HEK293T (cell line): ENCODE data around the gene S100P.

Experiments
- CTCF ChIA-PET: fragments of 350-600 bp; formaldehyde crosslinking; extraction: SDS; loops from one replicate; lab custom pipeline; 2021; ENCODE audit warnings: antibody characterized with exemption, inconsistent platforms; lab: Yijun Ruan, JAX
- POLR2A ChIA-PET: fragments of 350-600 bp; formaldehyde crosslinking; extraction: SDS; loops from one replicate; lab custom pipeline; 2020; ENCODE audit warnings: antibody characterized with exemption, inconsistent platforms; lab: Yijun Ruan, JAX
- DNase-seq: peaks from one replicate; pipeline ENCODE4 v3.0.0; 2012; ENCODE audit warnings: mixed read lengths; ENCODE audit errors: extremely low spot score
- ARNT ChIP-seq: fragments of 450-650 bp; IDR thresholded peaks from 2 replicates; pipeline ENCODE4 v1.6.1; 2017; ENCODE audit warnings: mild to moderate bottlenecking
- BHLHE40 ChIP-seq: fragments of 450-650 bp; IDR thresholded peaks from 2 replicates; pipeline ENCODE4 v1.6.1; 2016; ENCODE audit warnings: mild to moderate bottlenecking, moderate library complexity, borderline replicate concordance
- CTBP1 ChIP-seq: fragments of 450-650 bp; IDR thresholded peaks from 2 replicates; pipeline ENCODE4 v1.6.1; 2016; ENCODE audit warnings: borderline replicate concordance
- ELF4 ChIP-seq: fragments of 450-650 bp; IDR thresholded peaks from 2 replicates; pipeline ENCODE4 v1.6.1; 2017; ENCODE audit warnings: antibody characterized with exemption
- FOXA1 ChIP-seq: fragments of 450-650 bp; IDR thresholded peaks from 2 replicates; pipeline ENCODE4 v1.6.1; 2016; ENCODE audit warnings: mild to moderate bottlenecking
- FOXK2 ChIP-seq: fragments of 450-650 bp; IDR thresholded peaks from 2 replicates; pipeline ENCODE4 v1.6.1; 2016; ENCODE audit warnings: mild to moderate bottlenecking
- FOXM1 ChIP-seq: fragments of 450-650 bp; IDR thresholded peaks from 2 replicates; pipeline ENCODE4 v1.6.1; 2017; ENCODE audit warnings: mild to moderate bottlenecking, borderline replicate concordance
- HDGF ChIP-seq: fragments of 450-650 bp; IDR thresholded peaks from 2 replicates; pipeline ENCODE4 v1.6.1; 2017; ENCODE audit warnings: antibody characterized with exemption, borderline replicate concordance
- L3MBTL2 ChIP-seq: fragments of 450-650 bp; conservative IDR thresholded peaks from 2 replicates; pipeline ENCODE4 v1.6.1; 2016; ENCODE audit warnings: mild to moderate bottlenecking
- LEF1 ChIP-seq: fragments of 450-650 bp; IDR thresholded peaks from 2 replicates; pipeline ENCODE4 v1.6.1; 2017; ENCODE audit warnings: mild to moderate bottlenecking, borderline replicate concordance
- NFRKB ChIP-seq: fragments of 450-650 bp; IDR thresholded peaks from 2 replicates; pipeline ENCODE4 v1.6.1; 2016; ENCODE audit warnings: mild to moderate bottlenecking, moderate library complexity
- SP1 ChIP-seq: fragments of 450-650 bp; IDR thresholded peaks from 2 replicates; pipeline ENCODE4 v1.6.1; 2017
- SUZ12 ChIP-seq: fragments of 450-650 bp; IDR thresholded peaks from 2 replicates; pipeline ENCODE4 v1.6.1; 2016; ENCODE audit warnings: mild to moderate bottlenecking
- TARDBP ChIP-seq: fragments of 450-650 bp; IDR thresholded peaks from 2 replicates; pipeline ENCODE4 v1.6.1; 2016
- ZNF384 ChIP-seq: fragments of 450-650 bp; IDR thresholded peaks from 2 replicates; pipeline ENCODE4 v1.6.1; 2016
- TF ChIP-seq, protein P1 (sequence below): fragments of 450-650 bp; IDR thresholded peaks from 2 replicates; pipeline ENCODE4 v1.6.1; 2016

Gene S100P

DNA sequence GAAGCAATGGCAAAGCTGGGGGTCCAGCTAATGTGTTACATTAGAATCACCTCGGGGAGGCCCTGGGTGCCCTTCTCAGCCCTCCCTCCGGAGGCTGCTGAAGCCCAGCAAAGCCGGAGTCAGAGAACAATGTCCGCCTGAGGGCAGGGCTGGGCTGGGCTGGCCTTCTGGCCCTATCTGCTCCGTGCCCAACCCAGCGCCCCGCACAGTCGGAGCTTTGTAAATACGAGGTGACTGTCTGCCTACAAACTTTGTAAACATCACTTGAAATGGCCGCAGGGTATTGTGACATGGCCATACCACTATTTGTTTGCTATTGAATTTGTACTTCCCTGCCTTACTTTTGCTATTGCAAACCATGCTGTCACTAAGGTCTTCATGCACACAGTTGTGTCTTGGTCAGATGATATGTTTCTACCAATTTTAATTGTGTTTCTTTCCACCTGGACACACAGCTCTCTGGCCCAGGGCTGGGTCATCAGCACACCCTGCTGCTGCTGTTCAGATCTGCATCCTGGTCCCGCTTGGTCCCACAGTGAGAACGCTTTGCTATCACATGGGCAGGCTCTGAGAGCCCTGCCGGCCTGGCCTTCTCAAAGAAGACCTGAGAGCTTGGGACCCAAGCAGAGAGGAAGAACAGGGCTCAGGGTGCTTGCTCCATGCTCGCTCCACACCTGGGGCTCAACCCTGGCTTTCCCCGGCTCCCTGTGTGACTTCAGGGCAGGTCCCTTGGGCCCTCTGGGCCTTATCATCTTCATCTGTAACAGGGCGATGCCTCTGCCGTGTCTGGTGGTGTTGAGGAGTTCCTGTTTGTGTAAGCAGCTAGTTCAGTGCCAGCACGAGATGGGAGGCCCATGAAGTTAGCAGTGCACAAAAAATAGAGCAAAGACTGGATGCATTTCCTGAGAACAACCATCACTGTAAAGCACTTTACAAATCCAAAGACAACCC, 2.3 kb downstream of the S100P start:
- ChIA-PET CTCF (interaction anchor here (0.9 kb wide), 1 partner anchor 21 kb away, joined by 3 read pairs; no protein-coding TSS in a partner anchor), POLR2A (interaction anchor here (1.2 to 4.8 kb wide), 5 partner anchors 12 to 55 kb away, joined by 4 to 21 read pairs (median 7); partner anchors contain the start of genes BLOC1S4, MRFAP1 and MRFAP1L1)
- no peak for DNase-seq
- TF ChIP-seq LEF1 (no peak), FOXM1 (no peak), FOXK2 (no peak), HDGF (no peak), CTBP1 (no peak), TARDBP (no peak), ZNF384 (no peak), L3MBTL2 (no peak), NFRKB (no peak), SUZ12 (no peak), ARNT (no peak), FOXA1 (no peak), SP1 (no peak), ELF4 (no peak), BHLHE40 (no peak)
- TF ChIP-seq, protein P1, sequence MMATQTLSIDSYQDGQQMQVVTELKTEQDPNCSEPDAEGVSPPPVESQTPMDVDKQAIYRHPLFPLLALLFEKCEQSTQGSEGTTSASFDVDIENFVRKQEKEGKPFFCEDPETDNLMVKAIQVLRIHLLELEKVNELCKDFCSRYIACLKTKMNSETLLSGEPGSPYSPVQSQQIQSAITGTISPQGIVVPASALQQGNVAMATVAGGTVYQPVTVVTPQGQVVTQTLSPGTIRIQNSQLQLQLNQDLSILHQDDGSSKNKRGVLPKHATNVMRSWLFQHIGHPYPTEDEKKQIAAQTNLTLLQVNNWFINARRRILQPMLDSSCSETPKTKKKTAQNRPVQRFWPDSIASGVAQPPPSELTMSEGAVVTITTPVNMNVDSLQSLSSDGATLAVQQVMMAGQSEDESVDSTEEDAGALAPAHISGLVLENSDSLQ: no peak

DNA sequence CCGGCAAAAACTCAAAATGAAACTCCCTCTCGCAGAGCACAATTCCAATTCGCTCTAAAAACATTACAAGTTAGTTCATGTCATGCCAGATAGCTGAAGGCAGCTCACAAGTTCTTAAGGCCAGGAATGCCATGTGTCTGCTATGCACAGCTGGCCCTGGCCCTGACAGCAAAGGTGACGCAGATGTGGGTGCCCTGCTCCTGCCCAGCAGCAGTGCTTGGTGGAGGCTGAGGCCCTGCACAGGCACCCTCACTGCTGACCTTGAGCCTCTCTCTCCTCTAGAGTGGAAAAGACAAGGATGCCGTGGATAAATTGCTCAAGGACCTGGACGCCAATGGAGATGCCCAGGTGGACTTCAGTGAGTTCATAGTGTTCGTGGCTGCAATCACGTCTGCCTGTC, 2.9 kb downstream of the S100P start:
- TF ChIP-seq FOXA1 (no peak), ELF4 (no peak), HDGF (no peak), BHLHE40 (no peak), CTBP1 (no peak), FOXK2 (no peak), ZNF384 (no peak), ARNT (no peak), SUZ12 (no peak), FOXM1 (no peak), NFRKB (no peak), LEF1 (no peak)
- TF ChIP-seq, protein P1: no peak
- DNase-seq: no peak
- CTCF ChIA-PET: no interaction called here
- POLR2A ChIA-PET: interaction anchor here (1.2 to 4.8 kb wide), 4 partner anchors 11 to 23 kb away, joined by 4 to 21 read pairs (median 9); partner anchors contain the start of genes BLOC1S4 and MRFAP1L1

DNA sequence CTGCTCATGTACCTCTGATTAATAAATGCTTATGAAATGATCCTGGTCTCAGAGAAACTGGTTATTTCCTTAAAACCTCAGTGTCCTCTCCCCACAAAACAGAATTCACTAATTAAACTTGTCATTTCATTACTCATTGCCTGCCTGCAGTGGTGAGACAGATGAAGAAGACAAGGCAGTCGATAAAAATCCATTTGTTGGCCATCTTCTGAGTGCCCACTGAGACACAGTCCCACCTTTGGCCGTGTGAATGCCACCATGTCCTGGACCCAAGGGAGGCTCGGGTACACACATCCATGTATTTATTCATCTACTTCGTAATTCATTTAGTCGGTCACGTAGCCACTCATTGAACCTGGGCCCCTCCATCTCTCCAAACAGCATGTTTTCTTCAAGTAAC, 3.5 kb downstream of the S100P start:
- CTCF ChIA-PET: no interaction called here
- TF ChIP-seq HDGF (no peak), SP1 (no peak), FOXA1 (no peak), SUZ12 (no peak), CTBP1 (no peak), LEF1 (no peak)
- POLR2A ChIA-PET: interaction anchor here (1.8 to 4.8 kb wide), 2 partner anchors 19 to 24 kb away, joined by 7 to 21 read pairs; partner anchors contain the start of gene BLOC1S4
- DNase-seq: no peak

GRCh38 chr4:6699388-6699787, 5.7 kb downstream of the S100P start:
- ChIA-PET POLR2A (interaction anchor here (0.8 to 1.4 kb wide), 3 partner anchors 10 to 59 kb away, joined by 3 to 5 read pairs (median 3); partner anchors contain the start of gene MRFAP1L1), CTCF (no interaction called here)
- no peak for DNase-seq
- TF ChIP-seq CTBP1 (no peak), FOXA1 (no peak), ARNT (no peak), FOXK2 (no peak), ZNF384 (no peak), ELF4 (no peak), SUZ12 (no peak), BHLHE40 (no peak), LEF1 (no peak), L3MBTL2 (no peak), FOXM1 (no peak), HDGF (no peak)
- TF ChIP-seq, protein P1: no peak

- no peak for DNase-seq
- ChIA-PET POLR2A (no interaction called here), CTCF (interaction anchor here (0.7 kb wide), 1 partner anchor 41 kb away, joined by 3 read pairs; no protein-coding TSS in a partner anchor)
- TF ChIP-seq, protein P1: no peak
- TF ChIP-seq CTBP1 (no peak), TARDBP (no peak), LEF1 (no peak), FOXM1 (no peak), ZNF384 (no peak), L3MBTL2 (no peak), ARNT (no peak), BHLHE40 (no peak), SP1 (no peak), FOXA1 (no peak), ELF4 (no peak), SUZ12 (no peak), HDGF (no peak), NFRKB (no peak), FOXK2 (no peak)
Observed at GRCh38 chr4:6699903-6700302, 6.2 kb downstream of the S100P start.
